NB4 (cell line): ENCODE results near the gene RNASET2.

ENCODE experiments used
- CTCF ChIP-seq: IDR thresholded peaks from one replicate; pipeline ENCODE4 v1.5.1; 2012; ENCODE audit warnings: low read depth, low read length
- MAX ChIP-seq: IDR thresholded peaks from 2 replicates; pipeline ENCODE4 v1.6.1; 2011; ENCODE audit warnings: low read depth, low read length

- TF ChIP-seq CTCF: no peak
- no peak for TF ChIP-seq MAX
Observed at GRCh38 chr6:166969390-166970002, 13.1 kb upstream of the RNASET2 start.
